K562 (cell line): ENCODE results near the gene FAM199X.

Experiments used
- CHCHD3 ChIP-seq: fragments of 250-450 bp; sonication (Bioruptor Pico); IDR thresholded peaks from 2 replicates; pipeline ENCODE4 v2.1.2; 2022; ENCODE audit warnings: mild to moderate bottlenecking
- EP300 ChIP-seq: IDR thresholded peaks from 2 replicates; pipeline ENCODE4 v1.6.1; 2012; ENCODE audit warnings: low read length, improper control_type of control experiment
- ESRRA ChIP-seq: fragments of 450-650 bp; IDR thresholded peaks from 2 replicates; pipeline ENCODE4 v1.6.1; 2014; ENCODE audit warnings: low read depth, mild to moderate bottlenecking, moderate library complexity, borderline replicate concordance
- L3MBTL2 ChIP-seq: fragments of 450-650 bp; IDR thresholded peaks from 2 replicates; pipeline ENCODE4 v1.6.1; 2016; ENCODE audit warnings: mild to moderate bottlenecking, moderate library complexity
- MAFG ChIP-seq: fragments of 450-650 bp; conservative IDR thresholded peaks from 2 replicates; pipeline ENCODE4 v1.6.1; 2016; ENCODE audit warnings: missing genetic modification characterization, missing compliant biosample characterization
- NFYB ChIP-seq: IDR thresholded peaks from 2 replicates; pipeline ENCODE4 v1.6.1; 2011; ENCODE audit warnings: mild to moderate bottlenecking, moderate library complexity; ENCODE audit not compliant: insufficient read length; ENCODE audit errors: extremely low read depth
- PHF20 ChIP-seq: fragments of 450-650 bp; IDR thresholded peaks from 2 replicates; pipeline ENCODE4 v1.6.1; 2018; ENCODE audit not compliant: partially characterized antibody
- RBM17 ChIP-seq: fragments of 200-400 bp; formaldehyde crosslinking; IDR thresholded peaks from 2 replicates; pipeline ENCODE4 v1.6.1; 2017; ENCODE audit warnings: low read depth, mild to moderate bottlenecking, low read length, borderline replicate concordance
- SMC3 ChIP-seq: conservative IDR thresholded peaks from 2 replicates; pipeline ENCODE4 v1.6.1; 2011; ENCODE audit warnings: low read depth, low read length, improper control_type of control experiment; ENCODE audit not compliant: insufficient read depth
- TCF7L2 ChIP-seq: fragments of 150-350 bp; IDR thresholded peaks from 2 replicates; pipeline ENCODE4 v1.6.1; 2016; ENCODE audit warnings: low read depth, mild to moderate bottlenecking, low read length, moderate library complexity
- ZNF124 ChIP-seq: sonication (generic); formaldehyde crosslinking; IDR thresholded peaks from 2 replicates; pipeline ENCODE4 v1.8.1; 2022; ENCODE audit warnings: missing genetic modification reagents
- ZZZ3 ChIP-seq: fragments of 450-650 bp; IDR thresholded peaks from 2 replicates; pipeline ENCODE4 v1.6.1; 2016; ENCODE audit warnings: antibody characterized with exemption, mild to moderate bottlenecking, moderate library complexity
- TF ChIP-seq, protein P1 (sequence below): fragments of 250-450 bp; sonication (Bioruptor Pico); IDR thresholded peaks from 2 replicates; pipeline ENCODE4 v1.8.0; 2021; ENCODE audit warnings: moderate library complexity, mild to moderate bottlenecking, inconsistent platforms

GRCh38 chrX:104122829-104123228 lies 43.4 kb upstream of the FAM199X start:
- no peak for TF ChIP-seq RBM17
- no peak for TF ChIP-seq L3MBTL2
- TF ChIP-seq PHF20: no peak
- no peak for TF ChIP-seq ESRRA
- no peak for TF ChIP-seq EP300
- no peak for TF ChIP-seq MAFG (tag)
- TF ChIP-seq TCF7L2: no peak
- TF ChIP-seq NFYB: no peak
- TF ChIP-seq ZNF124 (CRISPR knock-in tag): no peak
- TF ChIP-seq CHCHD3: no peak
- TF ChIP-seq, protein P1, sequence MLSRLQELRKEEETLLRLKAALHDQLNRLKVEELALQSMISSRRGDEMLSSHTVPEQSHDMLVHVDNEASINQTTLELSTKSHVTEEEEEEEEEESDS: no peak
- TF ChIP-seq SMC3: no peak
- no peak for TF ChIP-seq ZZZ3
